GM06990 (cell line): ENCODE results near the gene KRTDAP.

ENCODE experiments used
- DNase-seq: peaks from one replicate; pipeline ENCODE4 v3.0.0-alpha.2; 2011; ENCODE audit not compliant: insufficient read length; ENCODE audit errors: extremely low read depth
- H3K27me3 ChIP-seq: replicated peaks from 2 replicates; pipeline ENCODE4 v1.6.0; 2011; ENCODE audit warnings: low read length; ENCODE audit not compliant: control insufficient read depth, insufficient read depth
- H3K36me3 ChIP-seq: 2 replicates; pipeline ENCODE4 v1.5.1; 2011; ENCODE audit warnings: low read length; ENCODE audit not compliant: control insufficient read depth, insufficient read depth
- H3K4me3 ChIP-seq: replicated peaks from 2 replicates; pipeline ENCODE4 v1.5.1; 2011; ENCODE audit warnings: low read depth, mild to moderate bottlenecking, control low read depth, low read length
- CTCF ChIP-seq: IDR thresholded peaks from 2 replicates; pipeline ENCODE4 v1.5.1; 2011; ENCODE audit warnings: low read length, control low read depth, mild to moderate bottlenecking, inconsistent platforms; ENCODE audit not compliant: insufficient read depth, poor library complexity, severe bottlenecking

Gene KRTDAP

GRCh38 chr19:35442091-35442490, 48.2 kb downstream of the KRTDAP start:
- Histone ChIP-seq H3K4me3 (no peak overlapping the region), H3K36me3 (no peaks in the 10 kb centered on the region), H3K27me3 (no peaks in the 10 kb centered on the region)
- DNase-seq, result no peak
- no peak for TF ChIP-seq CTCF

DNA sequence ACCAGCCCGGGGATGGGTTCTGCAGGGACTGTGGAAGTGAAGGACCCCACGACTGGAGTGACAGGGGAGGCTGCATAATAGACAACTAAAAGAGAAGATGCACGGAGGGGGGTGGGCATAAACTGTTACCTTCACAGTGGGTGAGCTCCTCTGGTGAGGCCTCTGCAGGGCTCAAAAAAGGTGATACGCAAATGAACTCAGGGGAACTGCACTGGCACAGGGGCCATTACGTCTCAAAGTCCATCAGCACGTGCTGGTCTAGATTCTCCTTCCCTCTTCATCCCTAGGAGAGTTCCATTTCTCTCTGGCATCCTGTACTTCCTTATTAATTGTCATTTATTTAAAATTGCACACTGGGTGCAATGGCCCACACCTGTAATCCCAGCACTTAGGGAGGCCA, 50.3 kb downstream of the KRTDAP start:
- TF ChIP-seq CTCF, result no peak
- no peaks in the 10 kb centered on the region for H3K36me3 ChIP-seq
- no peak for DNase-seq
- no peak overlapping the region for H3K4me3 ChIP-seq
- no peaks in the 10 kb centered on the region for H3K27me3 ChIP-seq

- no peak for TF ChIP-seq CTCF
- no peak overlapping the region for H3K4me3 ChIP-seq
- H3K27me3 ChIP-seq, result no peaks in the 10 kb centered on the region
- H3K36me3 ChIP-seq, result no peaks in the 10 kb centered on the region
- DNase-seq, result no peak
Measured at GRCh38 chr19:35438527-35438926, 51.7 kb downstream of the KRTDAP start.

- H3K27me3 ChIP-seq, result no peaks in the 10 kb centered on the region
- TF ChIP-seq CTCF, result no peak
- H3K36me3 ChIP-seq, result no peaks in the 10 kb centered on the region
Measured at GRCh38 chr19:35438096-35438495, 52.2 kb downstream of the KRTDAP start.

DNA sequence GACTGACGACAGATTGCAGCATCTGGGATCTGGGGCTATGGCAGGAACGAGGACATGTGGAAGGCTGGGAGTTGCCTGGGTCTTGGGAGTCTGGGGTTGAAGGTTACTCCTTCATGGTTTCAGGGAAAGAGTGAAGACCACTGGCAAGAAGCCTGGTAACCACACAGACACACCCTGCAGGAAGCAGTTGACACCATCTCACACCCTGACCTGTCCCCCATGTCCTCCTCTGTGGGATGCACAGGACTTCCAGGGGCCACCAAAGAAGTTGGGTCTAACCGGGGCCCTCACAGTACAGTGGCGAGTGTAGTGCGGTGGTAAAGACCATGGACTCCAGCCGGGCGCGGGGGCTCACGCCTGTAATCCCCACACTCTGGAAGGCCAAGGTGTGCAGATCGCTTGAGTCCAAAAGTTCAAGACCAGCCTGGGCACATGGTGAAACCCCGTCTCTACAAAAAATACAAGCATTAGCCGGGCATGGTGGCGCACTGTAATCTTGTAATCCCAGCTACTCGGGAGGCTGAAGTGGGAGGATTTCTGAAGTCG, 52.8 kb downstream of the KRTDAP start:
- Histone ChIP-seq H3K36me3 (no peaks in the 10 kb centered on the region), H3K4me3 (no peak overlapping the region), H3K27me3 (no peaks in the 10 kb centered on the region)
- DNase-seq, result no peak
- no peak for TF ChIP-seq CTCF

More at GRCh38 chr19:35438096-35438495, 52.2 kb downstream of the KRTDAP start:
- H3K4me3 ChIP-seq, result no peak overlapping the region
- DNase-seq, result no peak
